Transverse colon (tissue), 4 donors: ENCODE measurements around the gene TMPO. TPM values are rescaled to one million over a fixed set of nuclear protein-coding genes. Genes with fewer than 3 reads are reported as not detected.
"Not testable (repeated sequence)": the region's sequence is repeated elsewhere in the genome, so short reads cannot be mapped to it uniquely, and the experiment has no call there.

ENCODE experiments used
- DNase-seq: peaks from one replicate; pipeline ENCODE4 v3.0.0-alpha.2; 2019
- H3K27ac ChIP-seq, 4 donors: fragments of 200-600 bp; sonication (generic); 2 replicates each; pipeline ENCODE4 v1.5.1; 2016 to 2018; ENCODE audit warnings: inconsistent platforms in 4 of 4
- H3K27me3 ChIP-seq: fragments of 200-600 bp; sonication (generic); 2 replicates; pipeline ENCODE4 v1.5.1; 2017; ENCODE audit warnings: inconsistent platforms
- H3K36me3 ChIP-seq, 4 donors: fragments of 200-600 bp; sonication (generic); 2 replicates each; pipeline ENCODE4 v1.5.1; 2017 to 2019; ENCODE audit warnings: inconsistent platforms in 4 of 4
- H3K4me1 ChIP-seq, 4 donors: fragments of 200-600 bp; sonication (generic); 2 replicates each; pipeline ENCODE4 v1.5.1; 2017 to 2020; ENCODE audit warnings: inconsistent platforms in 4 of 4
- H3K4me3 ChIP-seq, 4 donors: fragments of 200-600 bp; sonication (generic); 1 replicate in 1 of 4; 2 replicates in 3 of 4; pipeline versions ENCODE4 v1.5.1 to v1.6.1; 2017 to 2019; ENCODE audit warnings: inconsistent platforms in 4 of 4
- H3K9me3 ChIP-seq, 2 donors: fragments of 200-600 bp; sonication (generic); 2 replicates each; pipeline ENCODE4 v1.5.1; 2017 to 2019; ENCODE audit warnings: inconsistent platforms in 2 of 2
- EP300 ChIP-seq: sonication (generic); formaldehyde crosslinking; IDR thresholded peaks from one replicate; pipeline ENCODE4 v1.6.1; 2017; ENCODE audit warnings: antibody characterized with exemption, low read depth
- POLR2A ChIP-seq: fragments of 450-650 bp; IDR thresholded peaks from one replicate; pipeline ENCODE4 v1.6.1; 2016; ENCODE audit warnings: antibody characterized with exemption, mild to moderate bottlenecking, moderate library complexity
- POLR2AphosphoS5 ChIP-seq, 3 donors: sonication (generic); formaldehyde crosslinking; IDR thresholded peaks; one replicate each; pipeline ENCODE4 v1.6.1; 2016; ENCODE audit warnings: antibody characterized with exemption in 3 of 3
- WGBS, 2 donors: methylation state at CpG; one replicate each; pipeline ENCODE4 v1.1.5; 2018; ENCODE audit warnings: low coverage in 1 of 2; 5-methylcytosine and 5-hydroxymethylcytosine counted together
- in situ Hi-C, 4 donors: fragments of 200-750 bp; cut with MboI; loops; one replicate each; pipeline versions ENCODE4 v1.15.0 to v1.15.1; 2017; ENCODE audit warnings: low sequenced_read_pairs in 3 of 4, low pct_ligation_motif_present in 1 of 4, low pct_unique_long_range_greater_than_20kb in 1 of 4
- intact Hi-C: fragments of 100-400 bp; cut with DNase I; formaldehyde crosslinking; loops from one replicate; pipeline ENCODE4 v1.15.1; 2023; ENCODE audit warnings: low total_unique reads
- total RNA-seq, 4 donors: library from RNA; depleted of rRNA; stranded (reverse); fragments of >200 nt; gene quantifications; one replicate each; pipeline ENCODE4 v1.1.0, GENCODE V29; 2016
- TF ChIP-seq, protein P1 (sequence below), 5 experiments: fragments of 200-600 bp in 3 of 5; fragments of 450-650 bp in 2 of 5; sonication (generic) in 3 of 5; IDR thresholded peaks; 1 replicate in 2 of 5; 2 replicates in 3 of 5; pipeline ENCODE4 v1.5.1; 2016 to 2017; ENCODE audit warnings: antibody characterized with exemption in 5 of 5, inconsistent platforms in 3 of 5, mild to moderate bottlenecking in 2 of 5, moderate library complexity in 1 of 5

Gene TMPO
- total RNA-seq, 4 donors from 2014 or later, result 57.8 to 164 (median 89.0) TPM

DNA sequence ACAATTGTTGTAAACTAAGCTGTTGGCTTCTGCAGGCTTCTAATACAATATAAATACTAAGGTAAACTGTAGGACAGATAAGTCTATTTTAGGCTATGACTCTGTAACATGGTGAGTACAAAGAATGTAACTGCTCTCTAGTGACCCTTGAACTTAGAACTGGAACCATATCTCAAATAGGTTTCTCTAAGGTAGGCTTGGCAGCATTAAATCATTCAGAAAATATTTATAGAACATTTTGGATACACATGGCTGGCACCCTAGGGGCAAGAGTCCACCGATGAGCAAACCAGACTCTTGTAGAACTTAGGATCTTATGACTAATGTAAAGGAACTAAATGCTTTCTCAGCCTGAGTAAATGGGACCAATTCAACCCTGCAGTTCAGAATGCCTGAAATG lies 58.7 kb downstream of the TMPO start:
- in situ Hi-C loops (loop anchor here in 2 of 4 donors (25.0 kb wide), 2 partner anchors 88 to 413 kb away; no protein-coding TSS in a partner anchor), intact Hi-C loops (no loop called here)
- TF ChIP-seq EP300 (no peak), POLR2AphosphoS5 (IDR thresholded peaks at IDR 0.05) (peak in 1 of 3 donors; percentile 21)
- Histone ChIP-seq H3K4me1 (peaks cover 0 to 20% (median 7%) of the 10 kb centered on the region in 4 donors), H3K4me3 (no peak overlapping the region), H3K27me3 (no peaks in the 10 kb centered on the region), H3K36me3 (no peaks in the 10 kb centered on the region), H3K9me3 (no peaks in the 10 kb centered on the region), H3K27ac (peak overlapping the region; percentile 55 to 71 (median 66))
- 62 to 71% methylated on average over 1 of the region's 1 CpG for WGBS, 2 donors
- DNase-seq, result peak; percentile 50

DNA sequence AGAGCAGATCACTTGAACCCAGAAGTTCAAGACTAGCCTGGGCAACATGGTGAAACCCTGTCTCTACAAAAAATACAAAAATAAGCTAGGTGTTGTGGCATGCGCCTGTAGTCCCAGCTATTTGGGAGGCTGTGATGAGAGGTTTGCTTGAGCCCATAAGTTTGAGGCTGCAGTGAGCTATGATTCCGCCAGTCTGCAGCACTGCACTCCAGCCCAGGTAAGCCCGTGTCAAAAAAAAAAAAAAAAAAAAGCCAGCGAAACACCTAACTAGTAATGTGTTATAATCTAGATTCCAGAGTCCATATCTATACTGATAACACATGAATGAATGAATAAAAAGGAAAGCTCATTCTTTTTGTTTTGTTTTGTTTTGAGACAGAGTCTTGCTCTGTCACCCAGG lies 59.6 kb downstream of the TMPO start:
- in situ Hi-C loops, result no loop called here
- no peak for TF ChIP-seq EP300
- TF ChIP-seq, protein P1, sequence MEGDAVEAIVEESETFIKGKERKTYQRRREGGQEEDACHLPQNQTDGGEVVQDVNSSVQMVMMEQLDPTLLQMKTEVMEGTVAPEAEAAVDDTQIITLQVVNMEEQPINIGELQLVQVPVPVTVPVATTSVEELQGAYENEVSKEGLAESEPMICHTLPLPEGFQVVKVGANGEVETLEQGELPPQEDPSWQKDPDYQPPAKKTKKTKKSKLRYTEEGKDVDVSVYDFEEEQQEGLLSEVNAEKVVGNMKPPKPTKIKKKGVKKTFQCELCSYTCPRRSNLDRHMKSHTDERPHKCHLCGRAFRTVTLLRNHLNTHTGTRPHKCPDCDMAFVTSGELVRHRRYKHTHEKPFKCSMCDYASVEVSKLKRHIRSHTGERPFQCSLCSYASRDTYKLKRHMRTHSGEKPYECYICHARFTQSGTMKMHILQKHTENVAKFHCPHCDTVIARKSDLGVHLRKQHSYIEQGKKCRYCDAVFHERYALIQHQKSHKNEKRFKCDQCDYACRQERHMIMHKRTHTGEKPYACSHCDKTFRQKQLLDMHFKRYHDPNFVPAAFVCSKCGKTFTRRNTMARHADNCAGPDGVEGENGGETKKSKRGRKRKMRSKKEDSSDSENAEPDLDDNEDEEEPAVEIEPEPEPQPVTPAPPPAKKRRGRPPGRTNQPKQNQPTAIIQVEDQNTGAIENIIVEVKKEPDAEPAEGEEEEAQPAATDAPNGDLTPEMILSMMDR (IDR thresholded peaks at IDR 0.05), result peak in 1 of 5 experiments; percentile 14
- no peak overlapping the region for H3K4me3 ChIP-seq
- peak overlapping the region; percentile 55 to 71 (median 66) for H3K27ac ChIP-seq
- no peaks in the 10 kb centered on the region for H3K27me3 ChIP-seq
- no peaks in the 10 kb centered on the region for H3K9me3 ChIP-seq
- intact Hi-C loops, result no loop called here
- peaks cover 0 to 20% (median 10%) of the 10 kb centered on the region in 4 donors for H3K4me1 ChIP-seq
- no peak for DNase-seq
- H3K36me3 ChIP-seq, result no peaks in the 10 kb centered on the region
- WGBS, 2 donors, result 73 to 77% methylated on average over 4 of the region's 4 CpGs

DNA sequence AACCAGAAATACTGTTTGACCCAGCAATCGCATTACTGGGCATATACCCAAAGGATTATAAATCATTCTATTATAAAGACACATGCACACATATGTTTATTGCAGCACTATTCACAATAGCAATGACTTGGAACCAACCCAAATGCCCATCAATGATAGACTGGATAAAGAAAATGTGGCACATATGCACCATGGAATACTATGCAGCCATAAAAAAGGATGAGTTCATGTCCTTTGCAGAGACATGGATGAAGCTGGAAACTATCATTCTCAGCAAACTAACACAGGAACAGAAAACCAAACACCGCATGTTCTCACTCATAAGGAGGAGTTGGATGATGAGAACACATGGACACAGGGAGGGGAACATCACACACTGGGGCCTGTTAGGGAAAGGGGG lies 61.4 kb downstream of the TMPO start:
- H3K27ac ChIP-seq, H3K4me3 ChIP-seq, intact Hi-C loops, DNase-seq, H3K9me3 ChIP-seq, in situ Hi-C loops, H3K36me3 ChIP-seq, H3K27me3 ChIP-seq: not testable (repeated sequence)
- 85 to 90% methylated on average over 2 of the region's 2 CpGs for WGBS, 2 donors
- peaks cover 0 to 20% (median 10%) of the 10 kb centered on the region in 4 donors for H3K4me1 ChIP-seq

- 42 to 69% methylated on average over 1 of the region's 1 CpG for WGBS, 2 donors
- Histone ChIP-seq H3K4me1 (peaks cover 0 to 20% (median 10%) of the 10 kb centered on the region in 4 donors), H3K27me3 (no peaks in the 10 kb centered on the region), H3K4me3 (no peak overlapping the region), H3K9me3 (no peaks in the 10 kb centered on the region), H3K27ac (peak overlapping the region; percentile 53 to 76 (median 68)), H3K36me3 (no peaks in the 10 kb centered on the region)
- DNase-seq, result peak; percentile 23
- intact Hi-C loops, result no loop called here
- no peak for TF ChIP-seq POLR2A
- no peak for TF ChIP-seq EP300
- TF ChIP-seq POLR2AphosphoS5 (IDR thresholded peaks at IDR 0.05), result no peak
- TF ChIP-seq, protein P1 (IDR thresholded peaks at IDR 0.05), result peak in 3 of 5 experiments; percentile 17 to 52 (median 41)
- in situ Hi-C loops, result no loop called here
Measured at GRCh38 chr12:98578392-98578791, 63.0 kb downstream of the TMPO start.

GRCh38 chr12:98578821-98579220 lies 63.4 kb downstream of the TMPO start:
- H3K27me3 ChIP-seq, result no peaks in the 10 kb centered on the region
- in situ Hi-C loops, result no loop called here
- peaks cover 0 to 17% (median 10%) of the 10 kb centered on the region in 4 donors for H3K4me1 ChIP-seq
- TF ChIP-seq POLR2A (no peak), EP300 (no peak), POLR2AphosphoS5 (IDR thresholded peaks at IDR 0.05) (no peak)
- TF ChIP-seq, protein P1 (IDR thresholded peaks at IDR 0.05), result no peak
- DNase-seq, result peak; percentile 21
- 66 to 67% methylated on average over 2 of the region's 2 CpGs for WGBS, 2 donors
- intact Hi-C loops, result no loop called here
- peak overlapping the region; percentile 53 to 76 (median 68) for H3K27ac ChIP-seq
- H3K36me3 ChIP-seq, result no peaks in the 10 kb centered on the region
- H3K9me3 ChIP-seq, result no peaks in the 10 kb centered on the region
- no peak overlapping the region for H3K4me3 ChIP-seq
